GM04504 (cell line): ENCODE data around the gene PRR29.

Experiments
- DNase-seq: peaks from one replicate; pipeline ENCODE4 v3.0.0-alpha.2; 2012; ENCODE audit warnings: low read depth

Gene PRR29

GRCh38 chr17:63998050-63998720 is at the start of gene PRR29:
PRR29 (plus strand) TSS chr17:63998351; CDS start chr17:63998365, 14 bp downstream.
- DNase-seq: no peak

DNA sequence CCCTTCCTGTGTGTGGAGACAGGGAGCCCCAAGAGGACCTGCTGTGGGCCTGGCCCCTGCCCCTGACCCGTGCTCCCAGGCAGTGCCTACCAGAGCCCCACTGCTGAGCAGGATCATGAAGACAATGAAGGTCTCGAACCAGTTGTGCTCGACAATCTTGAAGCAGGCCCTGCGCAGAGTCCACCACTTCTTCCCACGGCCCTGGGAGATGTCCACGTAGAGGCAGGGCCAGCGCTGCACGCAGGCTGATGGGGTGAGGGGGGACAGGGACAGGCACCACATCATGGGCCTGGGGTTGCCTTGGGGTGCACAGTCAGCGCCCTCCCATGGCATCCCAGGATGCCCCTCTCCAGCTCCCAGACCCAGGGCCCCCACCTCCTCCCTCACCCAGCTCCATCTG is 49.6 kb upstream of the PRR29 start:
- no peak for DNase-seq

DNA sequence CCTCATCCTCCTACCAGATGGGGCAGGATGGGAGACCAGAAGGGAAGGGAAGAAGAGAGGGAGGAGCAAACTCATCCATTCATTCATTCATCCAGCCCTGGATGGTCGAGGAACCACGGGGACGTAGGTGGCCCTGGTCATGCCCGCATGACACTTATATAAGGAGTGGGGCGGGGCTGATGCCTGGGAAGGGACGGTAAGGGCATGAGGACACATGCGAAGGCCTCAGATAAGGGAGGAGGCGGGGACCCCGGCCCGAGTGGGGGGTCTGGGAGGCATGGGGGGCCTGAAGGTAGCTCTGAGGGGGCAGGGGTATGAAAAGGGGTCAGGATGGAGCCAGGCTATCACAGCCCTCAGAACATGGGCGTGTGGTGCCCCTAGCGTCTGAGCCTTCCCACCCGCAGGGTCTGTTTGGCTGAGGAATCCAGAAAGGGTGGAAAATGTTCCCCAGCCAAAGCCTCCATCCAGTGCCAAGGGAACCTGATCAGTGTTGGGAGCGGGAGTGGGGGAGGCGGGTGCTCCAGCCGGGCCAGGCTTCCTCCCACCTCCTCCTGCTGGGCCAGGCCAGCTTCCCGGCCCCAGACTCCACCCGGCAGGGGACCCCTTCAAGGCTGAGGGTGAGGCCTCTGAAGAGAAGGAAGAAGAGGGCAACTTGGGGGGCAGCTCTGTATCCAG is 48.4 kb upstream of the PRR29 start:
- no peak for DNase-seq

DNA sequence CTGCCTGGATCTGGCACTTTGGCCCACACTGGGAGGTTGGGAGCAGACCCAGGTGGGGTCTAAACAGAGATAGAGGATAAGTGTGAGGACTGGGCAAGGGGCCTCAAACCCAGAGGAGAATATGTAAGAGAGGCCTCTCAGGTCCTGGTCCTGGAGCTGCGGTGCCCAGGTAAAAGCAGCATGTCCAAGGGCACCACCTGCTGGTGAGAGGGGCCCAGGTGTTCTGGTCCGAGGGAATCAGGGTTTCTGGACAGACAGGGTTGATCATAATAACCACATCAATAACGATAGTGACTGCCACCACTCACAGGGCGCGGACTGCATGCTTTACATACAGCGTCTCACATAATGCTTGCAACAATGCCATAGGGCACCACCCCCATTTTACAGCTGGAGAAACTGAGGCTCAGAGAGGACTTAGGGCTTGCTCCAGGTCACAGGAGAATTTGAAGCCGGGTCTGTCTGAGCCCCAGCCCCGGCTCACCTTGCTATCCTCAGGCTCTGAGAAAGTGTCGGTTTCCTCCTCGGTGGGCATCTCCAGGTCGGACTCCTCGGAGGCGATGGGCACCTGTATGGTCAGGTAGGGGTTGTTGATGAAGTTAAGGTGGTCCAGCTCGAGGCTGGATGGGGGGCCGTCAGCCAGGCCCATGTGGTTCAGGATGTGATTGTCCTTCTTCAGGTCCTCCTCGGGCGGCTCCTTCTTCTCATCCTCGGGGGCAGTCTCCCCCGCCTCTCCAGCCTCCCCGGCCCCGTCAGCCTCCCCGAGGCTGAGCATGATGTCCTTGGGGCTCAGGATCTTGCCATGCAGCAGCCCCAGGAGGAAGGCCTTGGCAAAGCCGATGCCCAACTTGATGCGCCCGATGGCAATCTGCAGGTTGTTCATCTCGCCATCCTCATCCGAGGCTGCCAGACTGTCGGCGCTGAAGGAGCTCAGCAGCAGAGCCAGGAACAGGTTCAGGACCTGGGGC is 46.9 kb upstream of the PRR29 start:
- DNase-seq: no peak

DNA sequence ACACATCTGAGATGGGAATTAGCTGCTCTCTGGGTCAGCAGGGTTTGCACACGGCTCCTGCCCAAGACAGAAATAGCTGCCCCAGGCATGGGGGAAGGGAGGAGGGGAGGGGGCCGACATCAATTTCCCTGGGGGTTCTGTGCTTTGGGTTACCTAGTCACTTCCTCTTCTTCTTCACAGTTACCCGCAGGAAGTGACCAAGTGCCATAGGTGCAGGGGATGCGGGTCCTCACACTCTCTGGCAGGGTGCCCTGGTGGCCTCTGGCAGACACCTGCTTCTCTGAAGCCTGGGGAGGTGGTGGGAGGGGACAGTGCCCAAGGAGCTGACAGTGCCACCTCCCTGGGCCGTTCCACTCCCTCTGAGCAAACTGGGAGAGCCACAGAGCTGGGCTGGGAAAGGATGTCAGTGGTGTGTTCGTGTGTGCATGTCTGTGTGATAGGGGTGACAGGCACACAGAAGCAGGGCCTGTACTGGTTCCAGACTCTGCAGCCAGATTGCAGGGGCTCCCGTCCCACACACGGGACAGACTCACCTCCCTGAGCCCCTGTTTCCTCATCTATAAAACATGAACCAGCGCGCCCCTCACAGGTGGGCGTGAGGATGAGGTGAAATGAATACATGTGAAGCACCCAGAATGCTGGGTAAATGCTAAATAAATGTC is 43.6 kb upstream of the PRR29 start:
- no peak for DNase-seq

DNA sequence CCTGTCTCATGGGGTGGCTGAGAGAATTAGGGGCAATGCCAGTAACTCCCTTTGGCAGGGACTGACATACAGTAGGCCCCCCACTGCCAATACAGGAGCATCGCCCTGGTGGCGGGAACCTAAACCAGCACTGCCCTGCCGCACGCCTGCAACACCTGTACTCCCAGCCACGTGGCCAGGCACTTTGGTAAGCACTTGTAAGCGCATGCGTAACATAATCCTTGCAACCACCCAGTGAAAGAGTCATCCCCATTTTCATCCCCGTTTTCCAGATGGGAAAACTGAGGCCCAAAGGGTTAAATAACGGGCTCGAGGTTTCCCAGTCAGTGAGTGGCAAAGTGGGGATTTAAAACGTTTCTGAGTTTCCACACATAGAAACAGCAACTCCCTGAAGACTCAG is 42.9 kb upstream of the PRR29 start:
- DNase-seq: no peak

- DNase-seq: no peak
Observed at GRCh38 chr17:63955791-63956190, 42.4 kb upstream of the PRR29 start.

DNA sequence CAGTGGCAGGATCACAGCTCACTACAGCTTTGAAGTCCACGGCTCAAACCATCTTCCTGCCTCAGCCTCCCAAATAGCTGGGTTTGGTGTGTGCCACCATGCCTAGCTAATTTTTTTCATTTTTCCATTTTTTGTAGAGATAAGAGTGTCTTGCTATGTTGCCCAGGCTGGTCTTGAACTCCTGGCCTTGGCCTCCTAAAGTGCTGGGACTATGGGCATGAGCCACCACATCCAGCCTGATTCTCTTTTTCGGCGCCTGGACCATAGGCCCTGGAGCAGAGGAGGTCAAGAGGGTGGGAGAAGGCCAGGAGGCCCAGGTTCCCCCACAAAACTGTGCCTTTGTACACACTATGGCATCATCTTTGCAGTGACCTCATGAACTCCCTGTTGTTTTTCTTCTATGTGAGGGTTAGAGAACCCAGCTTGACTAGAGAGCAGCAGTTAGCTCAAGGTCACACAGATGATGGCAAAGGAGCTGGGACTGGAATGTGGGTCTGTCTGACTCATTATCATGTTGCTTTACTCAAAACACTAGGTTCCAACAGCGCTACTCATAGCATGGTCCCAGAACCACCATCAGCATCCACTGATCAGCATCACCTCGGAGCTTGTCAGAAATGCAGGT is 41.7 kb upstream of the PRR29 start:
- DNase-seq: no peak

DNA sequence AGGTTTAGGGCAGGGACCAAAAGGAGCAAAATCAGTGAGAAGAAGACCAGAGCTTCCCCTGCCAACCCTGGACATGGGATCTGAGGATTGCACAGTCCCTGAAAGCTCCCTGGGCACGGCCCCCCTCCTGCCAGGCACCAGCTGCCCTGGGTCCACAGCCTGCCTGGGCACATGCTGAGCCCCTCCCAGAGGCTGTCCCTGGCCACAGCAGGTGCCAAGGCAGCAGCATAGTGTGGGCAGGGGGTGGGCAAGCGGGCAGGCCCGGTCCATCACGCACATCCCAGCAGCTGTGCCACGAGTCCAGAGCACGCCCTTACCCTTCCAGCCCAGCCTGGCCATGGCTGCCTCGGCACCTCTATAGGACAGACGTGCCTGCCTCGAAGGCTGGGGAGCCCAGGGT is 38.1 kb upstream of the PRR29 start:
- DNase-seq: no peak

GRCh38 chr17:63960430-63960829 is 37.7 kb upstream of the PRR29 start:
- DNase-seq: no peak

- DNase-seq: no peak
Observed at GRCh38 chr17:63961355-63962212, 36.6 kb upstream of the PRR29 start.

DNA sequence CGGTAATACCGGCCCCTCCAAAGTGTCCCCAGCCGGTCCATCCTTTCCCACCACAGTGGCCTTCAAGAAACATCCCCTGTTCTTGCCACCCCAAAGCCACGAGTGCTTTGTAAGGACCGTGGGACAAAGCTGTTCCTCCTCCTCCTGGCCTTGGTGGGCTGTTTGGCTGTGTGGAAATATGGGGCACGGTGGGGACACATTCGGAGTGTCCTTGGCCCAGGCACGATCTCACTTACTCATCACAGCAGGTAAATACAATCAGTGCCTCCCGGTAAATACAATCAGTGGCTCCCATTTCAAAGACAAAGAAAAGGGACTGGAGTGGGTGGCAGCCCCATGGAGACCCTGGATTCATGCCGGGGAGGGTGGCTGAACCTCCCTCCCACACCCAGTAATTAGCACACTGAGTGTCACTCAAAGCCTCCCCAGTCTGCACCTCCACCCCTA is 35.8 kb upstream of the PRR29 start:
- no peak for DNase-seq

DNA sequence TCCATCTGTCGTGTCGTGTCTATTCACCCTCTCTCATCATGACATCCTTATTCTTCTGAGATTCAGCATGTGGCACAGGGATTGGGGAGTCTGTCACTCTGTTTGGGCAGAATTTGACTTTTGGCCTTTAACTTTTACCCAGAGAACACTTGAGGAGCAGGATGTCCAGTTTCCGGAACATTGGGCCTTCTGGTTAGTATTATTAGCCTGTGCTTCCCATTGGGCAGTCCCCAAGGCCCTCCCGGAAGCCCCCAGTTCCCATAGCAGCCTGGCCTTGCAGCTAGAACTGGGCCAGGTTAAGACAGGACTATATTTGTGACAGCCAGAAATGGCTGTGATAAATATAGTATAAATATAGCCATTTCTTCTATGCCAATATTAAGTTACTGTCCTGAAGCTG is 35.0 kb upstream of the PRR29 start:
- no peak for DNase-seq

DNA sequence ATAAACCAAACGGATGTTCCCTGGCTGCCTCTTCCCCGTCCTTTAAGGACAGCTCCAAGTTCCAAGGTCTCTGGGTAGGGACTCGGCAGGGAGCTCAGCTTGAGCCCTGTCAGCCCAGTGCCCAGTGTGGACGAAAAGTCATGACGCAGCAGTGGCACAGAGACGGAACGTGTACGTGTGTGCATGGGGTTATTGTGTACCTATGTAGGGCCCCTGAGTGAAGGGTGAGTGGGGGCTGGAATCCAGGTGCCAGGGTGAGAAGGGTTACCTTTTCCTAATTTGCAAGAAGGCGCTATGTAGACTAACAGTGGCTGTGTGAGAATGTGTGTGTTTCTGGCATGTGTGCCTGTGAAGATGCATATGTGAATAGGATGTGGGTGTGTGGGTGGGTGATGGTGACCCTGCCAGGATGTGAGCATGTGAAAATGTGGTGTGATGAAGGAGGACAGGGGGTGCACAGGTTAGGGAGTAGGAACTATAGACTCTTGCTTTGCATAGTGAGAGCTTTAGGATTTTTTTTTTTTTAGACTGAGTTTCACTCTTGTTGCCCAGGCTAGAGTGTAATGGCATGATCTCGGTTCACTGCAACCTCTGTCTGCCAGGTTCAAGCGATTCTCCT is 31.4 kb upstream of the PRR29 start:
- DNase-seq: no peak

GRCh38 chr17:63967953-63968352 is 30.2 kb upstream of the PRR29 start:
- DNase-seq: no peak

- DNase-seq: no peak
Observed at GRCh38 chr17:63969278-63969677, 28.9 kb upstream of the PRR29 start.

DNA sequence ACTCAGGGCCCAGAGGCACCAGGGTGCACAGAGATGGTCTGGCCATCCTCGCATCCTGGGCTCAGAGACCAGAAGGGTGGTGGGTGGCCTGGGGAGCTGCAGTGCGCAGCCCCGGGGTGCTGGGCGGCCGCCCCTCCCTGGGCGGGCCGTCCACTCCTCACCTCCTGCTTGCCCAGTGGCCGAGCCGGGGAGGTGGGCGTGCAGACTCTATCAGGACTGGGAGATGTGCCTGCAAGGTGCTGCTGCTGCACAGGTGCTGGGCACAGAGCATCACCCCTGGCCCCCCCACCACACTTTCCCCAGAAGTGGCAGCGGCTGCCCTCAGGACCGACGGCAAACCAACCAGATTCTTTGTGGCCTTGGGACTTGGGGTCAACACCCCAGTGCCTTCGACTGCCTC is 25.4 kb upstream of the PRR29 start, which contains the start of gene SCN4A:
TSS of gene SCN4A (minus strand) at position 123 of the 400 bp plus-strand sequence. CDS start at position 46, 77 bp downstream.
- no peak for DNase-seq

- no peak for DNase-seq
Observed at GRCh38 chr17:63973247-63973646, 24.9 kb upstream of the PRR29 start.

DNA sequence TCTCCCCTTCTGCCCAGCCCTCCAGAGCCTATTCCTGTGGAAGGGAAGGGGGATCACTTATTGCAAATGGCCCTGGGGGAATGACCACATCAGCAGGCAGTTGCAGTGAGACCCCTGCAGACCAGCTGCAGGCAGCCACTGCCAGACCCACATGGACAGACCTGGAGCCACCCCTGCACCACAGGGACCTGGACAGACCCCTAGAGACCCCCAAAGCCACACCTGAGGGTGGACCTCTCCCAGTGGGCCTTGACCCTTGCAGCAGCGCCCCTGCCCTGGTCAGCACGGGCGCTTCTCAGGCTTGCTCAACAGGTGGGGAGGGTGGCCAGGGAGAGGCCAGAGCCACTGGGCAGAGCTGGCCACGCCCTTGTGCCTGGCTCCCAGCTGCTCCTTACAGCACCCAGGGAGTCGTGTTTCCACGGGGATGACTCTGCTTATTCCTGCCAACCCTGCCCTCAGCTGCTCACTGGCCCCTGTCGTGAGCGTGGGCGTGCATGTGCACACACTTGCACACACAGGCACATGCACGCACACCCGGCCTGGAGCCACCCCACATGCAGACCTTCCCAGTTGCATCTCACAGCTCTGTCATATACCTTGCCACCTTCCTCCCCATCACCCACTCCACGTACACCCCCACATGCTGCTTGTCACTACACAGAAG is 24.1 kb upstream of the PRR29 start:
- no peak for DNase-seq
